ENCODE measurements around the gene IMMP1L. TPM values are rescaled to one million over a fixed set of nuclear protein-coding genes. Genes with fewer than 3 reads are reported as not detected.

The IMMP1L gene
- total and polyA plus RNA-seq, 10 of the 15 experiments (the other 5 are each of a cell fraction or from before 2014, with no cell fraction given) = 29.4 to 145 (median 85.8) TPM

DNA sequence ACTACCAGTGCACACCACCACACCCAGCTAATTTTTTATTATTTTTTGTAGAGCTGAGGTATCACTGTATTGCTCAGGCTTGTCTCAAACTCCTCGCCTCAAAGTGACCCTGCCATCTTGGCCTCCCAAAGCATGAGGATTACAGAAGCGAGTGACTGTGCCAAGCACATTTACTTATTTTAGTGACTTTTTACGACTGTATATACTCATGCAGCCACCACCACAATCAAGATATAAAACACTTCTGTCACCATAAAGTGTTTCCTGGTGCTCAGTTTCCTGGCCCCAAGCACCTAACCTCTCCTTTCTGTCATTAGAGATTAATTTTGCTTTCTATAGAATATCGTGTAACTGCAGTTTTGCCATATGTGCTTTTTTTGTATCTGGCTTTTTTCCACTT lies 26.1 kb upstream of the IMMP1L start:
- FAIRE-seq = no peak
- CTCF ChIA-PET = no interaction called here
- TF ChIP-seq GABPA (IDR thresholded peaks at IDR 0.05; ENCODE audit: low read depth) (no peak), NFIC (IDR thresholded peaks at IDR 0.05; ENCODE audit: low read depth, low read length) (no peak), ZNF384 (IDR thresholded peaks at IDR 0.05; ENCODE audit: borderline replicate concordance, low read depth, low read length) (no peak), STAT3 (IDR thresholded peaks at IDR 0.05; ENCODE audit: low read depth, low read length) (no peak), BCL11A (IDR thresholded peaks at IDR 0.05; ENCODE audit: low read depth, low read length) (no peak), SRF (IDR thresholded peaks at IDR 0.05; ENCODE audit: low read depth in 2 of 2, low read length in 2 of 2) (no peak), PAX8 (IDR thresholded peaks at IDR 0.05) (no peak), EGR1 (IDR thresholded peaks at IDR 0.05; ENCODE audit: borderline replicate concordance in 1 of 2, low read depth in 2 of 2, low read length in 2 of 2) (no peak), PAX5 (IDR thresholded peaks at IDR 0.05; ENCODE audit: borderline replicate concordance, low read depth, low read length) (no peak), NRF1 (conservative IDR thresholded peaks at IDR 0.05; ENCODE audit: low read depth, low read length) (no peak), EZH2 (IDR thresholded peaks at IDR 0.05; ENCODE audit: borderline replicate concordance, control insufficient read depth, low read depth, low read length) (no peak), CBX5 (IDR thresholded peaks at IDR 0.05; ENCODE audit: low read depth) (no peak), HDAC2 (IDR thresholded peaks at IDR 0.05) (no peak), IRF4 (IDR thresholded peaks at IDR 0.05; ENCODE audit: low read depth, low read length) (no peak), HCFC1 (IDR thresholded peaks at IDR 0.05; ENCODE audit: low read length) (no peak)
- TF ChIP-seq, protein P1, sequence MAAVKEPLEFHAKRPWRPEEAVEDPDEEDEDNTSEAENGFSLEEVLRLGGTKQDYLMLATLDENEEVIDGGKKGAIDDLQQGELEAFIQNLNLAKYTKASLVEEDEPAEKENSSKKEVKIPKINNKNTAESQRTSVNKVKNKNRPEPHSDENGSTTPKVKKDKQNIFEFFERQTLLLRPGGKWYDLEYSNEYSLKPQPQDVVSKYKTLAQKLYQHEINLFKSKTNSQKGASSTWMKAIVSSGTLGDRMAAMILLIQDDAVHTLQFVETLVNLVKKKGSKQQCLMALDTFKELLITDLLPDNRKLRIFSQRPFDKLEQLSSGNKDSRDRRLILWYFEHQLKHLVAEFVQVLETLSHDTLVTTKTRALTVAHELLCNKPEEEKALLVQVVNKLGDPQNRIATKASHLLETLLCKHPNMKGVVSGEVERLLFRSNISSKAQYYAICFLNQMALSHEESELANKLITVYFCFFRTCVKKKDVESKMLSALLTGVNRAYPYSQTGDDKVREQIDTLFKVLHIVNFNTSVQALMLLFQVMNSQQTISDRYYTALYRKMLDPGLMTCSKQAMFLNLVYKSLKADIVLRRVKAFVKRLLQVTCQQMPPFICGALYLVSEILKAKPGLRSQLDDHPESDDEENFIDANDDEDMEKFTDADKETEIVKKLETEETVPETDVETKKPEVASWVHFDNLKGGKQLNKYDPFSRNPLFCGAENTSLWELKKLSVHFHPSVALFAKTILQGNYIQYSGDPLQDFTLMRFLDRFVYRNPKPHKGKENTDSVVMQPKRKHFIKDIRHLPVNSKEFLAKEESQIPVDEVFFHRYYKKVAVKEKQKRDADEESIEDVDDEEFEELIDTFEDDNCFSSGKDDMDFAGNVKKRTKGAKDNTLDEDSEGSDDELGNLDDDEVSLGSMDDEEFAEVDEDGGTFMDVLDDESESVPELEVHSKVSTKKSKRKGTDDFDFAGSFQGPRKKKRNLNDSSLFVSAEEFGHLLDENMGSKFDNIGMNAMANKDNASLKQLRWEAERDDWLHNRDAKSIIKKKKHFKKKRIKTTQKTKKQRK (IDR thresholded peaks at IDR 0.05; ENCODE audit: low read depth, low read length) = no peak
- TF ChIP-seq, protein P2, sequence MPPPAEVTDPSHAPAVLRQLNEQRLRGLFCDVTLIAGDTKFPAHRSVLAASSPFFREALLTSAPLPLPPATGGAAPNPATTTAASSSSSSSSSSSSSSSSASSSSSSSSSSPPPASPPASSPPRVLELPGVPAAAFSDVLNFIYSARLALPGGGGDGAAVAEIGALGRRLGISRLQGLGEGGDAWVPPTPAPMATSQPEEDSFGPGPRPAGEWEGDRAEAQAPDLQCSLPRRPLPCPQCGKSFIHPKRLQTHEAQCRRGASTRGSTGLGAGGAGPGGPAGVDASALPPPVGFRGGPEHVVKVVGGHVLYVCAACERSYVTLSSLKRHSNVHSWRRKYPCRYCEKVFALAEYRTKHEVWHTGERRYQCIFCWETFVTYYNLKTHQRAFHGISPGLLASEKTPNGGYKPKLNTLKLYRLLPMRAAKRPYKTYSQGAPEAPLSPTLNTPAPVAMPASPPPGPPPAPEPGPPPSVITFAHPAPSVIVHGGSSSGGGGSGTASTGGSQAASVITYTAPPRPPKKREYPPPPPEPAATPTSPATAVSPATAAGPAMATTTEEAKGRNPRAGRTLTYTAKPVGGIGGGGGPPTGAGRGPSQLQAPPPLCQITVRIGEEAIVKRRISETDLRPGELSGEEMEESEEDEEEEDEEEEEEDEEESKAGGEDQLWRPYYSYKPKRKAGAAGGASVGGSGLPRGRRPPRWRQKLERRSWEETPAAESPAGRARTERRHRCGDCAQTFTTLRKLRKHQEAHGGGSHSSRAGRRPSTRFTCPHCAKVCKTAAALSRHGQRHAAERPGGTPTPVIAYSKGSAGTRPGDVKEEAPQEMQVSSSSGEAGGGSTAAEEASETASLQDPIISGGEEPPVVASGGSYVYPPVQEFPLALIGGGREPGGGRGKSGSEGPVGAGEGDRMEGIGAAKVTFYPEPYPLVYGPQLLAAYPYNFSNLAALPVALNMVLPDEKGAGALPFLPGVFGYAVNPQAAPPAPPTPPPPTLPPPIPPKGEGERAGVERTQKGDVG (CRISPR knock-in tag; IDR thresholded peaks at IDR 0.05) = no peak

More for the DNA sequence above, 26.1 kb upstream of the IMMP1L start:
- POLR2A ChIA-PET = no interaction called here
- ATAC-seq (no peak), DNase-seq (ENCODE audit: low read depth, low spot score) (no peak)
- no peak overlapping the region for H2AFZ ChIP-seq (ENCODE audit: control insufficient read depth, low read depth, low read length)
- H3K27me3 ChIP-seq (replicated peaks in 1 of 2; ENCODE audit: control insufficient read depth in 2 of 2, insufficient read depth in 2 of 2, low read length in 1 of 2) = no peaks in the 10 kb centered on the region
- no peak overlapping the region for H3K9ac ChIP-seq (ENCODE audit: control insufficient read depth, insufficient read depth, low read length)
- no TSS peak for BruUV-seq (replicated peaks)
- no peaks in the 10 kb centered on the region for H4K20me1 ChIP-seq (ENCODE audit: control insufficient read depth, insufficient read depth)
- H3K4me3 ChIP-seq = no peak overlapping the region
- in situ Hi-C loops (cut with MboI) (no loop called here), intact Hi-C loops (cut with micrococcal nuclease; ENCODE audit: unreplicated experiment) (no loop called here)
- no peak overlapping the region for H3K4me2 ChIP-seq (ENCODE audit: control insufficient read depth, insufficient read depth)
- H3K79me2 ChIP-seq (ENCODE audit: control insufficient read depth, insufficient read depth, low read length) = no peaks in the 10 kb centered on the region
- H3K36me3 ChIP-seq (ENCODE audit: control insufficient read depth in 2 of 2, insufficient read depth in 2 of 2, low read length in 1 of 2) = no peaks in the 10 kb centered on the region
- no peaks in the 10 kb centered on the region for H3K4me1 ChIP-seq (ENCODE audit: control insufficient read depth, insufficient read depth, low read length)
- 74% methylated on average over 4 of the region's 4 CpGs for WGBS (ENCODE audit: insufficient coverage, insufficient replicate concordance, low lambda C conversion rate, missing lambda C conversion rate)
- H3K27ac ChIP-seq (ENCODE audit: control insufficient read depth, insufficient read depth) = no peak overlapping the region
- no peaks in the 10 kb centered on the region; the same call in 2 of the 3 replicates for H3K9me3 ChIP-seq (replicated peaks; ENCODE audit: control insufficient read depth, insufficient read depth, low read length)
- SMC1A ChIA-PET (ENCODE audit: uncharacterized antibody, unreplicated experiment) = no interaction called here
- RAD21 ChIA-PET (ENCODE audit: unreplicated experiment) = no interaction called here

Measured in GM12878 (cell line).